Natural killer cell (primary cell): Measurements from ENCODE around the gene FAM181A. TPM values are rescaled to one million over a fixed set of nuclear protein-coding genes. Genes with fewer than 3 reads are reported as not detected.
A peak's percentile ranks its signal among the peaks of the same experiment; 100 is the strongest.

Experiments
- ATAC-seq, 3 donors: fragments of 150-1000 bp in 2 of 3; fragments of 200-7000 bp in 1 of 3; cut with Tn5 transposase; 1 replicate in 1 of 3; 2 replicates in 2 of 3; pipeline ENCODE4 v1.10.0; 2021; ENCODE audit warnings: mild to moderate bottlenecking in 2 of 3, moderate library complexity in 2 of 3
- DNase-seq, 2 donors: peaks; one replicate each; pipeline versions ENCODE4 v3.0.0 to v3.0.0-alpha.2; 2013 to 2021; ENCODE audit warnings: mixed read lengths in 1 of 2
- H3K27ac ChIP-seq: one replicate; pipeline ENCODE4 v1.5.1; 2013; ENCODE audit warnings: mild to moderate bottlenecking, low read length
- H3K27me3 ChIP-seq: one replicate; pipeline ENCODE4 v1.6.1; 2013; ENCODE audit warnings: low read length; ENCODE audit not compliant: control insufficient read depth, insufficient read depth
- H3K36me3 ChIP-seq: one replicate; pipeline ENCODE4 v1.6.1; 2013; ENCODE audit warnings: low read length; ENCODE audit not compliant: control insufficient read depth, insufficient read depth
- H3K4me1 ChIP-seq: one replicate; pipeline ENCODE4 v1.6.1; 2013; ENCODE audit warnings: low read length; ENCODE audit not compliant: control insufficient read depth, insufficient read depth
- H3K4me3 ChIP-seq: one replicate; pipeline ENCODE4 v1.5.1; 2013; ENCODE audit warnings: low read length
- H3K9me3 ChIP-seq: one replicate; pipeline ENCODE4 v1.6.1; 2013; ENCODE audit warnings: low read length; ENCODE audit not compliant: control insufficient read depth, insufficient read depth
- H3K27ac Mint-ChIP-seq, 2 donors: one replicate each; pipeline ENCODE4 v1.8.0; 2022; ENCODE audit warnings: mild to moderate bottlenecking in 2 of 2, mixed read lengths in 2 of 2, moderate library complexity in 1 of 2
- H3K27me3 Mint-ChIP-seq, 2 donors: one replicate each; pipeline ENCODE4 v1.8.0; 2022; ENCODE audit warnings: low read depth in 2 of 2, mixed read lengths in 2 of 2
- H3K36me3 Mint-ChIP-seq: one replicate; pipeline ENCODE4 v1.8.0; 2022; ENCODE audit warnings: mixed read lengths
- H3K4me1 Mint-ChIP-seq, 2 donors: one replicate each; pipeline ENCODE4 v1.8.0; 2022; ENCODE audit warnings: mixed read lengths in 2 of 2
- H3K4me3 Mint-ChIP-seq: one replicate; pipeline ENCODE4 v1.8.0; 2022; ENCODE audit warnings: mild to moderate bottlenecking, moderate library complexity, mixed read lengths
- H3K9me3 Mint-ChIP-seq, 2 donors: one replicate each; pipeline ENCODE4 v1.8.0; 2022; ENCODE audit warnings: mixed read lengths in 2 of 2
- CTCF ChIP-seq: fragments of 200-600 bp; IDR thresholded peaks from one replicate; pipeline ENCODE4 v1.8.0; 2022; ENCODE audit warnings: antibody characterized with exemption
- WGBS: methylation state at CpG from one replicate; pipeline ENCODE4 v1.1.7; 2013; ENCODE audit warnings: missing lambda C conversion rate; ENCODE audit not compliant: insufficient coverage; 5-methylcytosine and 5-hydroxymethylcytosine counted together
- intact Hi-C: fragments of 100-400 bp; cut with micrococcal nuclease; formaldehyde crosslinking; loops from one replicate; pipeline ENCODE4 v1.14.2; 2022
- total RNA-seq, 4 donors: library from RNA; stranded (reverse); fragments of 120-200 nt in 1 of 4; gene quantifications; one replicate each; pipeline versions ENCODE4 v1.2.3 to v1.2.4, GENCODE V29; 2013 to 2022

Gene FAM181A
- total RNA-seq, 3 donors from 2014 or later (not counting 1 experiment from before 2014, with no cell fraction given), result not detected

- Mint-ChIP-seq H3K9me3 (no peaks in the 10 kb centered on the region), H3K27ac (no peak overlapping the region), H3K36me3 (no peaks in the 10 kb centered on the region), H3K27me3 (peaks cover 18 to 19% of the 10 kb centered on the region in 2 donors), H3K4me1 (no peaks in the 10 kb centered on the region), H3K4me3 (no peak overlapping the region)
- Histone ChIP-seq H3K4me3 (no peak overlapping the region), H3K4me1 (no peaks in the 10 kb centered on the region), H3K27ac (no peak overlapping the region), H3K9me3 (no peaks in the 10 kb centered on the region), H3K27me3 (no peaks in the 10 kb centered on the region), H3K36me3 (no peaks in the 10 kb centered on the region)
- intact Hi-C loops, result no loop called here
- WGBS, result 58% methylated on average over 4 of the region's 5 CpGs
- DNase-seq (no peak), ATAC-seq (no peak)
- TF ChIP-seq CTCF, result no peak
Observed at GRCh38 chr14:93892505-93892839, 34.7 kb upstream of the FAM181A start.

GRCh38 chr14:93892923-93893558 is 34.1 kb upstream of the FAM181A start:
- intact Hi-C loops, result no loop called here
- Mint-ChIP-seq H3K27me3 (peaks cover 17% of the 10 kb centered on the region in 2 donors), H3K4me1 (no peaks in the 10 kb centered on the region), H3K27ac (no peak overlapping the region), H3K4me3 (no peak overlapping the region), H3K36me3 (no peaks in the 10 kb centered on the region), H3K9me3 (no peaks in the 10 kb centered on the region)
- 40% methylated on average over 13 of the region's 13 CpGs for WGBS
- peak; percentile 69 to 89 (median 80) for ATAC-seq
- Histone ChIP-seq H3K36me3 (no peaks in the 10 kb centered on the region), H3K9me3 (no peaks in the 10 kb centered on the region), H3K4me3 (no peak overlapping the region), H3K27ac (no peak overlapping the region), H3K27me3 (no peaks in the 10 kb centered on the region), H3K4me1 (no peaks in the 10 kb centered on the region)
- peak; percentile 67 to 76 for DNase-seq
- TF ChIP-seq CTCF, result peak; percentile 98

GRCh38 chr14:93893661-93894261 is 33.4 kb upstream of the FAM181A start:
- no peaks in the 10 kb centered on the region for H3K9me3 ChIP-seq
- Mint-ChIP-seq H3K27me3 (peaks cover 10 to 13% of the 10 kb centered on the region in 2 donors), H3K4me3 (no peak overlapping the region), H3K36me3 (no peaks in the 10 kb centered on the region), H3K27ac (no peak overlapping the region), H3K4me1 (no peaks in the 10 kb centered on the region), H3K9me3 (no peaks in the 10 kb centered on the region)
- WGBS, result 90% methylated on average over 12 of the region's 12 CpGs
- DNase-seq, result no peak
- TF ChIP-seq CTCF, result no peak
- no peaks in the 10 kb centered on the region for H3K4me1 ChIP-seq
- ATAC-seq, result no peak
- H3K4me3 ChIP-seq, result no peak overlapping the region
- no peaks in the 10 kb centered on the region for H3K36me3 ChIP-seq
- H3K27ac ChIP-seq, result no peak overlapping the region
- intact Hi-C loops, result no loop called here
- no peaks in the 10 kb centered on the region for H3K27me3 ChIP-seq
